Retina (tissue), 1 donor: ENCODE results near the gene SIKE1.
"Not testable (repeated sequence)": the region's sequence is repeated elsewhere in the genome, so short reads cannot be mapped to it uniquely, and the experiment has no call there.

Experiments
- DNase-seq: peaks from one replicate; pipeline ENCODE4 v3.0.0-alpha.2; 2016

SIKE1 gene

DNA sequence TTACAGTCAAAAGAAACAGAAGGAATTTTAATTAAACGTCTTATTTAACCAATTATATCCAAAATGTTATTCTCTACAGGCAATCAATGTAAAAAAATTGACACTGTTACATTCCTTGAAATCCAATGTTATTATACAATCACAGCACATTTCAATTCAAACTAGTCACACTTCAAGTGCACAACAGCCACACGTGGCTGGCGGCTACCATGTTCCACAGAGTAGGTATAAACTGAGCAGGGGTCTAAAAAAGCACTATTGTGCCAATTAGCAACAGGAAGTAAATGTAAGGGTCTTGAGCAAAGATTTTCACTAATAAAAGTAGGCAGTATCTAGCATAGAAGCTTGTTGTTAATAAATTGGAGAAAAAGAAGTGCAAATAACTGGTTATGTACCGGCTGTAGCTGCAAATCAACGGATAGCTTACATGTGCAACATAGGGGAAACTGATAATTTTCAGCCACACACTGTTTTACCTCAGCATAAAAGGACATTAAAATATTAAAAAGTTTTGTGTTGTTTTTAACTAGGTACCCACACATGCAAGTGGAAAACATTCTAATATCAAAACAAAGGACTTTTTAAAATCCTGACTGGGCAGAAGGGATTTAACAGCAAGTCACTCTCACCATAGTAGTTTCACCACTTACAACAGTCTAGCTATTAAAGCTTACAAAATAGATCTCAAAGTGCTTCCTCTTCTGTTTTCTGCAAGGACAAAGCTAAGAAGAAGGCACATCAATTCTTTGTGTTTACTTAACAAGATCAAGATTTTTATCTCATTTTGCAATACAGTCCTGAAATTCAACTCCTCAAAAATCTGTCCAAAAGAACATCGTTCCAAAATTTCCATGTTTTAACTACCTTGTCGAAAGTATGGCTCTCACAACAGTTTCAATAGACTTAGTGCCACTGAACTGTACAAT, 25.2 kb downstream of the SIKE1 start:
- no peak for DNase-seq

DNA sequence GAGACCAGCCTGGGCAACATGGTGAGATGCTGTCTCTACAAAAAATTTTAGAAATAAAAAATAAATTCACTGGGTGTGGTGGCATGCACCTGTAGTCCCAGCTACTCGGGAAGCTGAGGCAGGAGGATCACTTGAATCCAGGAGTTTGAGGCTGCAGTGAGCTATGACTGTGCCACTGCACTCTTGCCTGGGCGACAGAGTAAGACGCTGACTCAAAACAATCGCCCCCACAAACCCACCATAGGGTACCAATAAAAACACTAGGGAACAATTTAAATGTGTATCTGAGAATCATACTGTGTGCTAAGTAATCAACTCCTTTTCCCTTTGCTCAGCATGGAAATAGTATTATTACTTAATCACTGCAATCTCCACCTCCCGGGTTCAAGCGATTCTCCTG, 26.8 kb downstream of the SIKE1 start:
- not testable (repeated sequence) for DNase-seq

DNA sequence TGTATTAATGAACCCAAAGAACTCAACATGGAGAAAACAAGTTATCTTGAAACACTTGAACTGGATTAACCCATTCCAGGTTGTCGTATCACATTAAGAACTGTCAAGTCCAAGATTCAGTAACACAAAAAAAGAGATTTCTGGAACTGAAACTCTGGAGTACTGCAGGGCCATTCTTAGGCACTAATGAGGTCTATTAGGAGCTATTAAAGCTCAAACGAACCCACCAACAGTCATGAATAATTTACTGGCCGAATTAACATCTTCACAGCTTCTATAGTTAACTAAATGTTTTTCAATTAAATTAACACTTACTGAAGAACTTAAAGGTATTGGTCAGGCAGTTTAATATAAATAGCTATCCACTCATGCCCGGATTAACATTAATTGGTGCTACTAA, 27.3 kb downstream of the SIKE1 start:
- no peak for DNase-seq

DNA sequence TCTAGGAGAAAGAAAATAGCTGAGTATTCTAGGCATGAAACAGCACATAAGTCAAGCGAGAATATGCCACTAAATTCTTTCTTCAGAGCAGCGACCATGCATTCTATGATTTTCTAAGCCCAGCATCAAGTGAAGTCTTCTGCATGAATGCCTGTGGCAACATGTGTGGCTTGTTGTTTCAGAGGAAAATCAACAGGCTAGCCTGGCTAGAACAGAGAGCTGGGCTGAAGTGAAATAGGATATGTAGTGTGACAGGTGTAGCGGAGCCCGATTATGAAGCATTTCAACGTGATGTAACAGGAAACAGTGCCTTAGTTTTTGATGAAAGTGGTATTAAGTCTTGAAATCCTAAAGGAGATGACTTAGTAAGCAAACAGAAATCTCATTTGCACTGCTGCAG, 29.7 kb downstream of the SIKE1 start:
- peak; percentile 9 for DNase-seq

DNA sequence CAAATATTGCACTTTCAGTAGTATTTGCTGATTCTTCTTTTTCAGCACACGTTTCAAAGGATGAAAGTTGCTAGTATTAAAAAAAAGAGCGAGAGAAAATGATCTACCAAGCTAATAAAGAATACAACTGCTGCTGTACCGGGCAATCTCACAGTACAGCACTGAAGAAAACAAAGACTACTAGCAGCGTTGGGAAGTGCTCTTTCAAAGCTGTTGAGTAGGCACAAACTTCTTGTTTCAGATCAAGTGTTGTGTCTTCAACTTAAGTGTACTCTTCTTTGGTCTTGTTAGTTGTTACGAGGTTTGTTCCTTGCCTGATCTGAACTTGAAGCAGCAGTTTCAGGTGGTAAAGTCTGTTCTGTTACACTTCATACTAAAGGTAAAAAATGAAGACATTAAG, 30.6 kb downstream of the SIKE1 start:
- no peak for DNase-seq

DNA sequence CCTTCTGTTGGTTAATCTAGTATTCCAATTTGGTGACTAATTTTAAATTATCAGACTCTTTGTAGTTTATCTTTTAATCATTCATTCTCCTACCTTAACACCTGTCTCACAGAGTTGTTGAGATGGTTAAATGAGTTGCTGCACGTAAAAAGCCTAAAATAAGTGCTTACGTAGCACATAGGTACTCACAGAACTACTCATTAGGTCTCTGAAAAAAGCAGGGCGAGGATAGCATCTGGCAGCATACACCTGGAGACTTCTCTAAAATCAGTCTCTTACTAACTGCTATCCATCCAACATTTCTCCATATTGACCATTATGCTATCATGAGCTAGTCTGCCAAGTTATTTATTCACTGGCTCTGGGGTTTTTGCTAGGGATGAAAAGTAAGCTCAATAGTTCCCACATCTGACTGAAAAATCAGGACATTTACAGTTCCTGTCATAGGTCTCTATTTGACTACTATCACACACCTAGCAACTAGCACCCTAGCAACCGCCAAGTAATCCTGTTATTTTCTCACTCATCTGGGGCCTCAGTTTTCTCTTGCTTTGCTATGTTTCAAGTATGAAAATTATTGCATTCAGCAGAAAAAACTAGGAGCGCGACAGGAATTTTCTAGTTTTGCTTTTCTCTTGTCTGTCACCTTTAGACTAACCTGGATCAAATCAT, 33.9 kb downstream of the SIKE1 start:
- DNase-seq, result no peak

DNA sequence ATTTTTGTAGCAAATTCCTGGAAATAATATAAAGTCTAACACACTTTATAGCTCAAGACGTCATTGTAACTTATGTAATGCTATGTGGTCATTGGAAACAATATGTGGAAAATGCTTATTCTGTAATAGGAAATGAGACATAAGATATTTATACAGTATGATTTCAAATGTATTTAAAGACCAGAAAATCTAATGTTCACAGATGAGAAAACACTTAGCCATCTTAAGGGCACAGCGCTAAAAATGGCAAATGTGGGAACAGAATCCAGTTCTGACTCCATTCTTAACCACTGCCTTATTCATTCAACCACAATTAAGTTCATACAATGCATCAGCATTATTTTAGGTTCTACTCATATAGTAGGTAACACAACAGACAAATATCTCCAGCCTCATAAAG, 35.2 kb downstream of the SIKE1 start:
- no peak for DNase-seq

DNA sequence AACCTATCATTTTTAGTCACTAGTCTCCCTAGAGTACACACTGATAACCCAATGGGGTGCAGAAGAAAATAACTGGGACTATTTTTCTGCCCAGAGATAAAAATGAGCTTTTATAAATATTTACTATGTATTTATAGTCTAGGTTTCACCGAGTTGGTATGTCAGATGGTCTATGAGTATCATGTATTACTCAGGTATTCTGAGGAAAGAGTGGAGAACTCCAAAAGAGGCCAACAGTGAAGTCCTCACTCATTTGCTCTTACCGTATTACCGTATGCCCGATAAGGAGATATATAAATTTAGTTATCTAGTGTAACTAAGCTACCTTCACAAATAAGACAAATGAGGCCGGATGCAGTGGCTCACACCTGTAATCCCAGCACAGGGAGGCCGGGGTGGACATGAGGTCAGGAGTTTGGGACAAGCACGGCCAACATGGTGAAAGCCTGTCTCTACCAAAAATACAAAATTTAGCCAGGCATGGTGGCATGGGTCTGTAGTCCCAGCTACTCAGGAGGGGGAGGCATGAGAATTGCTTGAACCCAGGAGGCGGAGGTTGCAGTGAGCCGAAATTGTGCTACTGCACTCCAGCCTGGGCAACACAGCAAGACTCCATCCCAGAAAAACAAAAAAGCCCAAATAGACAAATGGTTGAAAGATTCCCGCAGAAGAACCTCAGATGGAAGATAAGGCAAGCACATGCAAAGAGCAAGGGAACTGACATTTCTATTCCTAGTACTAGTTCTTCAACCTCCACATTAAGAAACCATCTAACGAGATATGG, 38.3 kb downstream of the SIKE1 start:
- DNase-seq, result no peak

DNA sequence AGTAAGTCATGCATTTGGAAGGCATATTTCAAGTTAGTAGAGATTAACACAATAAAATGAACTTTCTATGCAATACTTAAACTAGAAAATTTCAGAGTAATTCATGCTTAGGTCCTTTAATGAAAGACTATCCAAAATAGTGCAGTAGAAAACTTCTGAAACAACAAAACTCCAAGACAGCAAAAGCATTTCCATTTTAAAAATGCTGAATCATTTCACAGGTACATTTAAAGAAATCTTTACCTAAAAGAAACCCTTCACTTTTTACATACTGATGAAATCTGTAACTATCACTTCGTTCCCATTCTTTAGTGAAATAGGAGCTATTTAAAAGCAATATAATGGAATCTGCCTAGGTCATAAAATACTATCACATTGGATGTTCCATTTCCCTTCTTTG, 40.2 kb downstream of the SIKE1 start:
- no peak for DNase-seq

DNA sequence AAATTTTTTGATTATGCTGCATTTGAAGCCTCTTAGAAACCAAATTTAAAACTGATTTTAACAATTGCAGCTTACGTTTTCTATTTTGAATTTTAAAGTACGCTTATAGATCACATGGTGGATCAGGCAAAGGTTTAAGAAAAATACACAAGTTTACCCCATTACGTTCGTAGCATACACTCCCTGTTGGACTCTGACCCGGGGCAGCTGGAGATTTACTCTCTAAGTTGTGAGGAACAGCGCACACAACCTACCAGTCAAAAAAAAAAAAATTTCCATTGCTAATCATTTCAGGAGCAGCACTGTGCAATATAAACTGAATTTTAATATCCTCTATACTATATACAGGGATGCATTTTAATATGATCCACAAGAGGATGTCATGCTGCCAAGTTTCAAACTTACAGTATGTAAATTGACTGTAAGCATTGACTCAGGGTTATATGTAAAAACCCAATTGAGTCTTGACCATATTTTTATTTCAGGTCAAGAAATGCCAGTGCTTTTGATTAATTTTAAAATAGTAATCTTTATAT, 43.1 kb downstream of the SIKE1 start:
- no peak for DNase-seq

DNA sequence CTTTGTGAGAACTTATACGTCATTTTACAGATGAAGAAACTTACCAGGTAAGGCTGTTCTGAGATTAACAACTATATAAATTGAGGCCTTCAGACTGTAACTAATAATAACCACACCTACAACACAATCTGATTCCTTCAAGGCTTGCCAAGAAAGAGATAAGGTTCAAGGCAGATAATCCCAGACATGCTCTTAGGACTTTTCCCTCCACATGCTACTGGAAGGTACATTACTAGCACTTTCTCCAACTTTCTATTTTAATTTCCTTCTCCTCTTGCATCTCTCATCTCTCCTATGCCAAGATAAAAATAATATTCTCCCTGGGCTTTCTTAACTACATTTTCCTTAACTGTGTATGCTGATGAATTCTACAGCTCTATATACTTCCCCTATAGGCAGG, 45.0 kb downstream of the SIKE1 start:
- DNase-seq, result no peak

DNA sequence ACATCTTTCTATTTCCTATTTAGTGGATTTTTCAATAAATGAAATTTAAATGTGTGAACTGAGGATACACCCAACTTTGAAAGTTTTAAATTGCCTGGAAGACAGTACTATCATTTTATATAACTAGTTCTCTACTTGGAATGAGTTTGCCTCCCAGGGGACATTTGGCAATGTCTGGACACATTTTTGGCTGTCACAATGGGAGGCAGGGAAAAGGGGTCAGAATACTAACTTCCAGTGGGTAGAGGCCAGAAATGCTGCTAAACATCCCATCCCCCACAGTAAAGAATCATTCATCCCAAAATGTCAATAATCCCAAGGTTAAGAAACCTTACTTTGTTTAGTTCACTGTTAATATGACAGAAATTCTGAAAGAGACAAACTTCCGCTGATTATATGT, 50.7 kb downstream of the SIKE1 start:
- no peak for DNase-seq

DNA sequence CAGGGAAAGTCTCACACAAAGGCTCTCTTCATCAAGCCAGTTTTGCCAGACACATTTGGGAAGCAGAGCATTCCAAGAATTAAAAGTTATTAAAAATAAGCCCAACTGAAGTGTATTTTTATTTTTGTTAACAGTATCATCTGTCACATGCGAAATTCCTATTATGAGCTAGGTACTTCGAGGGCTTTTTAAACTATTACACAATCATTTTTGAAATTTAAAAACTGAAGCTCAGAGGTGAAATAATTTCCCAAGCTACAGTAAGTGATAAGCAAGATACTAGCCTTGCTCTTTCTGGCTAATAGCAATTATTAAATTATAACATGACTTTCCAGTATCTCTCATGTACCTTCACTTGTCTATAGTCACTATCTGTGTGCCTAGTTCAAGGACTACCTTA, 51.9 kb downstream of the SIKE1 start:
- no peak for DNase-seq

DNA sequence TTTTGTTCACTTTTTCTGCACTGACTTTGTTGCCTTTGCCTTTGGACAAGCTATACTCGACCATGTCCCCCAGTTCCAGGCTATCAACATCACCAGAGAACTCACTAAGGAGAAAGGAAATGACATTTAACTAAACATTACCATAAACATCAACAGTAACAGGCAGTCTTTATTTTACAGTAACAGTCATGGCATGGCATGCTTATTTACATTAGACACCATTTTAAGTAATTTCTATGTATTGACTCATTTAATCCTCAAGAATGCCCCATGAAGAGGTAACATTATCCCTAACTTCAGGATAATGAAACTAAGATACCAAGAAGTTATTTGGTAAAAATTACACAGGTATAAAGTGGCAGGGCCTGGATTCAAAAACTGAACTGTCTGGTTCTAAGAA, 55.3 kb downstream of the SIKE1 start:
- DNase-seq, result no peak

DNA sequence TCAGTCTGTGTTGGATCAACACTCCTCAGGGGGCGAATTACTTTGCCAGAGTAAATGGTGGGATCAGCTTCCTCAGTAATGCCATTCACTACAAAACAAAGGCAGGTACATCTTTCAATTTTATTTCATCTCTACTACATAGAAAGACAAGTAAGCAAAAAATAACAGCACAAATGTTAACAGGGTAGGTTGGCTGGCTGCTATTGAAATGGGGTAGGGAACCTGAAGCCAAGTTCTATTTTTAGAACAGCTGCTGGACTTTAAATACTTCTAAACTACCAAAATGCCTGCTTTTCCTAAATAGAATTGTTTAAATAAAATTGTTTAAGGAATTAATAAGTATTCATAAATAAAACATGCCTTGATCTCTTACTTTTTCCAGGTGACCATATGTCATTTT, 56.6 kb downstream of the SIKE1 start:
- DNase-seq, result no peak

DNA sequence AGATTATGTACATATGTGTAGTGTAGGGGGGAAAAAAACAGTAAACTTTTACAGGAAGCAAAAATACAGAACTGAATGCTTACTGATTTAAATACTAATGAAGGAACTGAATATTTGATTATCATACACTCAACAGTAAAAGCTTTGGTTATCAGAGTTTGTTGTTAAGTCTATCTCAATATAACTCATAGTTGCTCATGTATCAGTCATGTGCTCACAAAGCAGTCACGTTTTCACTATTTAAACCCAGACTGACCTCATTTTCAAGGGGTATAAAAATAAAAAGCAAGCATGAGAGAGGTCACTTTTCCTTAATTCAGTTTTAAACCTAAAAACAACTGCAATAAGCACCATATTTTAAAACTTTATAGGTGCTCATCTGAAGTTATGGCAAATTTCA, 57.0 kb downstream of the SIKE1 start:
- no peak for DNase-seq

DNA sequence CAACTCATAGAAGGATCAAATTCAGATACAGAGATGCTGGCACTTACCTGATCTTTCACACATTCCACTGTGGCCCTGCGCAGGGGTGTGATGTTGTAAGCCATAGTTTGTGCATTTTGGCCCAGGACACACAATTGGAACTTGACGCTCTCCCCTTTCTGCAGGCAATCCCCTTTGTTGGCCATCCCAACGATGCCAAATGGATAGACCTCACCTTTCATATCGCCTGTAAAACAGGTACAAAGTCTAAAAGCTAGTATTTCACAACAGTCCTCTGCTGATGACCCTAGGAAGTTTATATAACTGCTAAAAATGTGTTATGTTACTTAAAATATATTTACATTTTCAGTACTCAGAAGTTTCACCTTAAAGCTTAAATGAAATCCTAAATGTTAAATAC, 60.0 kb downstream of the SIKE1 start:
- no peak for DNase-seq
